ENCODE measurements around the gene SLC44A4. TPM values are rescaled to one million over a fixed set of nuclear protein-coding genes. Genes with fewer than 3 reads are reported as not detected.

The SLC44A4 gene
- total and polyA plus RNA-seq, 2 of the 8 experiments (the other 6 are each of a cell fraction or from before 2014, with no cell fraction given), result 4.8 to 7.0 TPM

- TF ChIP-seq CTBP2 (IDR thresholded peaks at IDR 0.05; ENCODE audit: borderline replicate concordance, insufficient read depth, insufficient read length, low read length) (no peak), PHF8 (conservative IDR thresholded peaks at IDR 0.05; ENCODE audit: low read depth, low read length) (no peak), EZH2 (IDR thresholded peaks at IDR 0.05; ENCODE audit: low read depth, low read length, severe bottlenecking) (no peak), CHD1 (IDR thresholded peaks at IDR 0.05; ENCODE audit: low read depth, low read length) (no peak), CBX5 (IDR thresholded peaks at IDR 0.05; ENCODE audit: low read depth, low read length) (no peak)
Measured at GRCh38 chr6:31822036-31822821, 56.6 kb downstream of the SLC44A4 start (continued).

Data from H1 (cell line).